ENCODE measurements around the gene PAPLN.

Gene PAPLN

GRCh38 chr14:73251516-73252215, 14.4 kb downstream of the PAPLN start:
- TF ChIP-seq, protein P1, sequence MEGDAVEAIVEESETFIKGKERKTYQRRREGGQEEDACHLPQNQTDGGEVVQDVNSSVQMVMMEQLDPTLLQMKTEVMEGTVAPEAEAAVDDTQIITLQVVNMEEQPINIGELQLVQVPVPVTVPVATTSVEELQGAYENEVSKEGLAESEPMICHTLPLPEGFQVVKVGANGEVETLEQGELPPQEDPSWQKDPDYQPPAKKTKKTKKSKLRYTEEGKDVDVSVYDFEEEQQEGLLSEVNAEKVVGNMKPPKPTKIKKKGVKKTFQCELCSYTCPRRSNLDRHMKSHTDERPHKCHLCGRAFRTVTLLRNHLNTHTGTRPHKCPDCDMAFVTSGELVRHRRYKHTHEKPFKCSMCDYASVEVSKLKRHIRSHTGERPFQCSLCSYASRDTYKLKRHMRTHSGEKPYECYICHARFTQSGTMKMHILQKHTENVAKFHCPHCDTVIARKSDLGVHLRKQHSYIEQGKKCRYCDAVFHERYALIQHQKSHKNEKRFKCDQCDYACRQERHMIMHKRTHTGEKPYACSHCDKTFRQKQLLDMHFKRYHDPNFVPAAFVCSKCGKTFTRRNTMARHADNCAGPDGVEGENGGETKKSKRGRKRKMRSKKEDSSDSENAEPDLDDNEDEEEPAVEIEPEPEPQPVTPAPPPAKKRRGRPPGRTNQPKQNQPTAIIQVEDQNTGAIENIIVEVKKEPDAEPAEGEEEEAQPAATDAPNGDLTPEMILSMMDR (IDR thresholded peaks at IDR 0.05; ENCODE audit: low read depth, low read length): no peak
- TF ChIP-seq MYC (IDR thresholded peaks at IDR 0.05; ENCODE audit: low read depth, low read length): no peak
- no peak for TF ChIP-seq MAX (IDR thresholded peaks at IDR 0.05; ENCODE audit: low read depth, low read length)
- TF ChIP-seq POLR2A (IDR thresholded peaks at IDR 0.05; ENCODE audit: extremely low read depth, insufficient read length): no peak
- no peak overlapping the region for H3K4me3 ChIP-seq (ENCODE audit: low read depth, low read length)
- no peak for DNase-seq (ENCODE audit: low read depth)

- TF ChIP-seq MAX (IDR thresholded peaks at IDR 0.05; ENCODE audit: low read depth, low read length) (no peak), POLR2A (IDR thresholded peaks at IDR 0.05; ENCODE audit: extremely low read depth, insufficient read length) (no peak), MYC (IDR thresholded peaks at IDR 0.05; ENCODE audit: low read depth, low read length) (no peak)
- H3K4me3 ChIP-seq (ENCODE audit: low read depth, low read length): no peak overlapping the region
- DNase-seq (ENCODE audit: low read depth): no peak
Measured at GRCh38 chr14:73252491-73253322, 15.4 kb downstream of the PAPLN start.

DNA sequence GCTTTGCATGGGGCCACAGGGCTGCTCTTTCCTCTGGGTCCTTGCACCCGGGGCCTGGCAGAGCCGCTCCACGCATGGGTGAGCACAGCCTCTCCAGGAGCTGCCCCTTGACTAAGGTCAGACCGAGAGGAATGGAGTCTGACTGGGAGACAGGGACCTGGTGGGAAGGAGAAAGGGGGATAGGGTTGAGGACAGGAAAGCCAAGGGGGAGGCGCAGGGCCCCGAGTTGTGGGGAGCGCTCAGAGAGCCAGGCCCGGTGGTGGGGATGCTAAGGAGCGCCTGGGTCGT, 16.0 kb downstream of the PAPLN start:
- TF ChIP-seq POLR2A (IDR thresholded peaks at IDR 0.05; ENCODE audit: extremely low read depth, insufficient read length): no peak
- TF ChIP-seq MYC (IDR thresholded peaks at IDR 0.05; ENCODE audit: low read depth, low read length): no peak
- TF ChIP-seq MAX (IDR thresholded peaks at IDR 0.05; ENCODE audit: low read depth, low read length): no peak
- TF ChIP-seq, protein P1 (IDR thresholded peaks at IDR 0.05; ENCODE audit: low read depth, low read length): no peak
- H3K4me3 ChIP-seq (ENCODE audit: low read depth, low read length): no peak overlapping the region
- no peak for DNase-seq (ENCODE audit: low read depth)

DNA sequence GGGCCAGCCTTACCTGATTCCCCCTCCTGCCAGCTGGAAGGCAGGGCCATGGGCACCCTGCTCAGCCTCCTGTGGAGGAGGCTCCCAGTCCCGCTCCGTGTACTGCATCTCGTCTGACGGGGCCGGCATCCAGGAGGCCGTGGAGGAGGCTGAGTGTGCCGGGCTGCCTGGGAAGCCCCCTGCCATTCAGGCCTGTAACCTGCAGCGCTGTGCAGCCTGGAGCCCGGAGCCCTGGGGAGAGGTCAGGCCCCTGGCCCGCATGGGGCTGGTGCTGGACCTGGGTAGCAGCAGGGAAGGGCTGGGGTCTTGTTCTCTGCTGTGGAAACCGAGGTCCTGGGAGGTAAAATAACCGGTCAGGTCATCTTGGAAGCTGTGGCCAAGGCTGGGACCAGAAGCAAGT, 16.4 kb downstream of the PAPLN start:
- DNase-seq (ENCODE audit: low read depth): no peak
- TF ChIP-seq POLR2A (IDR thresholded peaks at IDR 0.05; ENCODE audit: extremely low read depth, insufficient read length): no peak
- TF ChIP-seq MAX (IDR thresholded peaks at IDR 0.05; ENCODE audit: low read depth, low read length): no peak
- no peak for TF ChIP-seq MYC (IDR thresholded peaks at IDR 0.05; ENCODE audit: low read depth, low read length)
- TF ChIP-seq, protein P1 (IDR thresholded peaks at IDR 0.05; ENCODE audit: low read depth, low read length): no peak
- H3K4me3 ChIP-seq (ENCODE audit: low read depth, low read length): no peak overlapping the region

DNA sequence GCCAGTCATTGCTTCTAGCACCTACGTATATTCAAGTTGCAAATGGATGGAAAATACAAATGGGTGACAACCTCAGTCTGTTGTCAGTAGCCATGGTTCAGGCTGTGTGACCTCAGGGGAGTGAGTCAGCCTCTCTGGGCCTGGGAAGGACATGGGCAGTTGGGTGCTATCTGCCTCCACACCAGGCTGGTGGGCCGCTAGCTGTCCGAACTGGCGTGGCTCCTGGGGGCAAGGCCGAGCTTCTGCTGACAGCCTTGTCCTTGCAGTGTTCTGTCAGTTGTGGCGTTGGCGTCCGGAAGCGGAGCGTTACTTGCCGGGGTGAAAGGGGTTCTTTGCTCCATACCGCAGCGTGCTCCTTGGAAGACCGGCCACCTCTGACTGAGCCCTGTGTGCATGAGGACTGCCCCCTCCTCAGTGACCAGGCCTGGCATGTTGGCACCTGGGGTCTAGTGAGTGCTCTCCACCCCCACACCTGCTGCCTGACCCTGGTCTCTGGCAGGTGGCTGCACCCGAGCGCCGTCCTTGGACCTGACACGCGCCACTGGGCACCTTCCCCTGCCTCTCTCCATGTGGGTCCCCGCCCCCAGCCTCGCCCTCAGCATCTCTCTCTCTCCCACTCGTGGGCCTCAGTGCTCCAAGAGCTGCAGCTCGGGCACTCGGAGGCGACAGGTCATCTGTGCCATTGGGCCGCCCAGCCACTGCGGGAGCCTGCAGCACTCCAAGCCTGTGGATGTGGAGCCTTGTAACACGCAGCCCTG, 17.1 kb downstream of the PAPLN start:
- H3K4me3 ChIP-seq (ENCODE audit: low read depth, low read length): no peak overlapping the region
- DNase-seq (ENCODE audit: low read depth): no peak
- no peak for TF ChIP-seq MYC (IDR thresholded peaks at IDR 0.05; ENCODE audit: low read depth, low read length)
- TF ChIP-seq, protein P1 (IDR thresholded peaks at IDR 0.05; ENCODE audit: low read depth, low read length): no peak
- TF ChIP-seq POLR2A (IDR thresholded peaks at IDR 0.05; ENCODE audit: extremely low read depth, insufficient read length): no peak
- TF ChIP-seq MAX (IDR thresholded peaks at IDR 0.05; ENCODE audit: low read depth, low read length): no peak

Data from NB4 (cell line).